HEK293 (cell line): Measurements from ENCODE around the gene CTSE.

Experiments used
- BCL11A ChIP-seq: fragments of 450-650 bp; formaldehyde crosslinking; IDR thresholded peaks from 2 replicates; pipeline ENCODE4 v1.5.1; 2016; ENCODE audit warnings: low read depth, missing biosample characterization, missing genetic modification characterization
- HOXA7 ChIP-seq: sonication (generic); formaldehyde crosslinking; IDR thresholded peaks from 2 replicates; pipeline ENCODE4 v1.8.1; 2022; ENCODE audit warnings: missing genetic modification reagents, borderline replicate concordance
- PBX3 ChIP-seq: sonication (generic); formaldehyde crosslinking; IDR thresholded peaks from 2 replicates; pipeline ENCODE4 v1.8.1; 2022; ENCODE audit warnings: mild to moderate bottlenecking, moderate library complexity, missing genetic modification reagents
- SP3 ChIP-seq: fragments of 450-650 bp; formaldehyde crosslinking; IDR thresholded peaks from 2 replicates; pipeline ENCODE4 v1.5.1; 2016; ENCODE audit warnings: missing biosample characterization, missing genetic modification characterization
- ZBTB17 ChIP-seq: fragments of 450-650 bp; formaldehyde crosslinking; IDR thresholded peaks from 2 replicates; pipeline ENCODE4 v1.5.1; 2016; ENCODE audit warnings: missing biosample characterization, missing genetic modification characterization
- ZIC2 ChIP-seq: fragments of 450-650 bp; formaldehyde crosslinking; IDR thresholded peaks from 2 replicates; pipeline ENCODE4 v1.5.1; 2016; ENCODE audit warnings: missing biosample characterization, missing genetic modification characterization
- ZNF133 ChIP-seq: fragments of 450-650 bp; formaldehyde crosslinking; IDR thresholded peaks from 2 replicates; pipeline ENCODE4 v1.5.1; 2016; ENCODE audit warnings: missing biosample characterization, missing genetic modification characterization
- ZNF24 ChIP-seq: fragments of 450-650 bp; formaldehyde crosslinking; IDR thresholded peaks from 2 replicates; pipeline ENCODE4 v1.5.1; 2016; ENCODE audit warnings: missing biosample characterization, missing genetic modification characterization
- ZNF274 ChIP-seq, 2 experiments: fragments of 200-500 bp in 1 of 2; fragments of 450-650 bp in 1 of 2; sonication (Bioruptor generic) in 1 of 2; formaldehyde crosslinking in 1 of 2; IDR thresholded peaks; 2 replicates each; pipeline versions ENCODE4 v1.5.1 to v1.6.1; 2014 to 2016; ENCODE audit warnings: borderline replicate concordance in 1 of 2, inconsistent platforms in 1 of 2, low read length in 1 of 2, missing biosample characterization in 1 of 2, missing genetic modification characterization in 1 of 2
- ZNF302 ChIP-seq: fragments of 450-650 bp; formaldehyde crosslinking; IDR thresholded peaks from 2 replicates; pipeline ENCODE4 v1.5.1; 2016; ENCODE audit warnings: missing biosample characterization, missing genetic modification characterization, low read depth
- ZNF335 ChIP-seq: fragments of 450-650 bp; formaldehyde crosslinking; conservative IDR thresholded peaks from 2 replicates; pipeline ENCODE4 v1.5.1; 2016; ENCODE audit warnings: missing biosample characterization, missing genetic modification characterization
- ZNF776 ChIP-seq: fragments of 450-650 bp; formaldehyde crosslinking; IDR thresholded peaks from 2 replicates; pipeline ENCODE4 v1.5.0; 2017; ENCODE audit warnings: missing biosample characterization, missing genetic modification characterization, borderline replicate concordance
- TF ChIP-seq, protein P1 (sequence below): fragments of 450-650 bp; formaldehyde crosslinking; IDR thresholded peaks from 2 replicates; pipeline ENCODE4 v1.5.1; 2016; ENCODE audit warnings: missing biosample characterization, missing genetic modification characterization
- TF ChIP-seq, protein P2 (sequence below): fragments of 450-650 bp; formaldehyde crosslinking; IDR thresholded peaks from 2 replicates; pipeline ENCODE4 v1.5.1; 2016; ENCODE audit warnings: missing biosample characterization, missing genetic modification characterization

- TF ChIP-seq, protein P1, sequence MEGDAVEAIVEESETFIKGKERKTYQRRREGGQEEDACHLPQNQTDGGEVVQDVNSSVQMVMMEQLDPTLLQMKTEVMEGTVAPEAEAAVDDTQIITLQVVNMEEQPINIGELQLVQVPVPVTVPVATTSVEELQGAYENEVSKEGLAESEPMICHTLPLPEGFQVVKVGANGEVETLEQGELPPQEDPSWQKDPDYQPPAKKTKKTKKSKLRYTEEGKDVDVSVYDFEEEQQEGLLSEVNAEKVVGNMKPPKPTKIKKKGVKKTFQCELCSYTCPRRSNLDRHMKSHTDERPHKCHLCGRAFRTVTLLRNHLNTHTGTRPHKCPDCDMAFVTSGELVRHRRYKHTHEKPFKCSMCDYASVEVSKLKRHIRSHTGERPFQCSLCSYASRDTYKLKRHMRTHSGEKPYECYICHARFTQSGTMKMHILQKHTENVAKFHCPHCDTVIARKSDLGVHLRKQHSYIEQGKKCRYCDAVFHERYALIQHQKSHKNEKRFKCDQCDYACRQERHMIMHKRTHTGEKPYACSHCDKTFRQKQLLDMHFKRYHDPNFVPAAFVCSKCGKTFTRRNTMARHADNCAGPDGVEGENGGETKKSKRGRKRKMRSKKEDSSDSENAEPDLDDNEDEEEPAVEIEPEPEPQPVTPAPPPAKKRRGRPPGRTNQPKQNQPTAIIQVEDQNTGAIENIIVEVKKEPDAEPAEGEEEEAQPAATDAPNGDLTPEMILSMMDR (tag by site-specific recombination) = no peak
- TF ChIP-seq ZNF776 = no peak
- TF ChIP-seq ZNF274 (IDR thresholded peaks at IDR 0.05; ENCODE audit: low read length) = no peak
- TF ChIP-seq ZNF274 (tag by site-specific recombination; IDR thresholded peaks at IDR 0.05; ENCODE audit: borderline replicate concordance) = no peak
- TF ChIP-seq HOXA7 (CRISPR knock-in tag) = no peak
- TF ChIP-seq ZBTB17 (tag by site-specific recombination) = no peak
- TF ChIP-seq, protein P2, sequence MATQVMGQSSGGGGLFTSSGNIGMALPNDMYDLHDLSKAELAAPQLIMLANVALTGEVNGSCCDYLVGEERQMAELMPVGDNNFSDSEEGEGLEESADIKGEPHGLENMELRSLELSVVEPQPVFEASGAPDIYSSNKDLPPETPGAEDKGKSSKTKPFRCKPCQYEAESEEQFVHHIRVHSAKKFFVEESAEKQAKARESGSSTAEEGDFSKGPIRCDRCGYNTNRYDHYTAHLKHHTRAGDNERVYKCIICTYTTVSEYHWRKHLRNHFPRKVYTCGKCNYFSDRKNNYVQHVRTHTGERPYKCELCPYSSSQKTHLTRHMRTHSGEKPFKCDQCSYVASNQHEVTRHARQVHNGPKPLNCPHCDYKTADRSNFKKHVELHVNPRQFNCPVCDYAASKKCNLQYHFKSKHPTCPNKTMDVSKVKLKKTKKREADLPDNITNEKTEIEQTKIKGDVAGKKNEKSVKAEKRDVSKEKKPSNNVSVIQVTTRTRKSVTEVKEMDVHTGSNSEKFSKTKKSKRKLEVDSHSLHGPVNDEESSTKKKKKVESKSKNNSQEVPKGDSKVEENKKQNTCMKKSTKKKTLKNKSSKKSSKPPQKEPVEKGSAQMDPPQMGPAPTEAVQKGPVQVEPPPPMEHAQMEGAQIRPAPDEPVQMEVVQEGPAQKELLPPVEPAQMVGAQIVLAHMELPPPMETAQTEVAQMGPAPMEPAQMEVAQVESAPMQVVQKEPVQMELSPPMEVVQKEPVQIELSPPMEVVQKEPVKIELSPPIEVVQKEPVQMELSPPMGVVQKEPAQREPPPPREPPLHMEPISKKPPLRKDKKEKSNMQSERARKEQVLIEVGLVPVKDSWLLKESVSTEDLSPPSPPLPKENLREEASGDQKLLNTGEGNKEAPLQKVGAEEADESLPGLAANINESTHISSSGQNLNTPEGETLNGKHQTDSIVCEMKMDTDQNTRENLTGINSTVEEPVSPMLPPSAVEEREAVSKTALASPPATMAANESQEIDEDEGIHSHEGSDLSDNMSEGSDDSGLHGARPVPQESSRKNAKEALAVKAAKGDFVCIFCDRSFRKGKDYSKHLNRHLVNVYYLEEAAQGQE = no peak
- TF ChIP-seq ZNF302 (tag by site-specific recombination) = no peak
- no peak for TF ChIP-seq SP3 (tag by site-specific recombination)
- no peak for TF ChIP-seq ZIC2 (tag by site-specific recombination)
- TF ChIP-seq ZNF24 (tag by site-specific recombination) = no peak
- no peak for TF ChIP-seq ZNF133 (tag by site-specific recombination)
- no peak for TF ChIP-seq ZNF335
- TF ChIP-seq BCL11A (tag by site-specific recombination) = no peak
- TF ChIP-seq PBX3 = no peak
Measured at GRCh38 chr1:206066479-206067171, 42.9 kb upstream of the CTSE start.
